ENCODE results near the gene ZNF831. TPM values are rescaled to one million over a fixed set of nuclear protein-coding genes. Genes with fewer than 3 reads are reported as not detected.

The ZNF831 gene
- total RNA-seq, 1 experiment from 2014 or later, result not detected

DNA sequence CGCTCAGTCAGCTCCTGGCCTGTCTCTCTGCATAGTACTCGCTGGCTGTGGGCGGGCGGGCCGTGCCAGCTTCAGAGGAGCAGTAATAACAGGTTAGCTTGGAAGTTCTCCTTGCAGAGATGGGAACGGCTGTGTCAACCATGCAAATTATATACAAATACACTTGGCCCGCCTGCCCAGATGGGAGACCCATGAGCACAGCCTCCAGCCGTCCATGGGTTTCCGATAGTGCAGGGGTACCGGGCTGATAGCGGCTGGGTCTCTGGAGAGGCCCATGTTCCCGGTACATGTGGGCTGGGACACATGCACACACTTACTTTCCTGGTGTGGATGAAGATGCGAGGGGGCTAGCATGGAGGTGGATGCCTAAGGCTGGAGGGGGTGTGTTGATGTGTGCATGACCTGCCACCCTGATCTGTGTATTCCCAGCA is 12.8 kb upstream of the ZNF831 start:
- Histone ChIP-seq H3K27me3 (peaks cover 3% of the 10 kb centered on the region; the same call in 1 of the 2 replicates), H3K36me3 (no peaks in the 10 kb centered on the region), H3K4me3 (no peak overlapping the region), H3K9me3 (no peaks in the 10 kb centered on the region)
- no peak for DNase-seq

DNA sequence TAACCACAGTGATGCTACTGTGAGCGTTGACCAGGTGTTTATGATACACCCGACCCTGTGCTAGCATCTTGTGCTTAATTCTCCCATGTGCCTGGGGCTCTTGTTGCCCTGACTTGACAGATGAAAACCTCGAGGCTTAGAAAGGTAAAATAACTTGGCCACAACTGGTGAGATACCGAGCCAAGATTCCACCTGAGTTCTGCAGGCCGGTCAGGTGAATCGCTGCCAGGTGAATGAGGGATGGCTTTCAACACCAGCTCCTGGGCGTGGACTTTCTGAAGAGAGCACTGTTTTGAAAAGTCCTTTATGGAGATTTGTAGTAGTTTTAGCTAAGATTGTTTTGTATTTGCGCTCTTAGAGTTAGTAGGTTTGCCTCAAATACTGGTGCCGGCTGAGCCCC is 12.2 kb upstream of the ZNF831 start:
- DNase-seq, result no peak
- Histone ChIP-seq H3K4me3 (no peak overlapping the region), H3K27me3 (peaks cover 3% of the 10 kb centered on the region; the same call in 1 of the 2 replicates), H3K9me3 (no peaks in the 10 kb centered on the region), H3K36me3 (no peaks in the 10 kb centered on the region)

DNA sequence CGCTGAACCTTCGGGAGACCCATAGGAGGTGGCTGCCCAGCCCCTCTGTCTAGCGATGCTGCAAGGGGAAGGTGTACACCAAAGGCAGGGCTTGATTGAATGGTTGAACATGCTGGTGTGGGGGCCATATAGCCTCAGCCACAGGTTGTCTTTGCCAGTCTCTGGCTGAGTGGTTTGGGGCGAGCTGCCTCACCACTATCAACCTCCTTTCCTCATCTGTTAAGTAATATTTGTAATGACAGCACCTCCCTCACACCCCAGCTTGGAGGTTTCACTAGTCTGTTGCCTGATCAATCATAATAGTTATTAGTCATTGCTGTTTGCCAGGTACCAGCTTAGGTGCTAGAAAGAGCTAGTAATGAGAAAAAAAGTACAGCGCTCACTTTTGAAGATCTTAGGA is 11.8 kb upstream of the ZNF831 start:
- H3K36me3 ChIP-seq, result no peaks in the 10 kb centered on the region
- H3K9me3 ChIP-seq, result no peaks in the 10 kb centered on the region
- no peak for DNase-seq
- H3K4me3 ChIP-seq, result no peak overlapping the region
- peaks cover 3% of the 10 kb centered on the region; the same call in 1 of the 2 replicates for H3K27me3 ChIP-seq

DNA sequence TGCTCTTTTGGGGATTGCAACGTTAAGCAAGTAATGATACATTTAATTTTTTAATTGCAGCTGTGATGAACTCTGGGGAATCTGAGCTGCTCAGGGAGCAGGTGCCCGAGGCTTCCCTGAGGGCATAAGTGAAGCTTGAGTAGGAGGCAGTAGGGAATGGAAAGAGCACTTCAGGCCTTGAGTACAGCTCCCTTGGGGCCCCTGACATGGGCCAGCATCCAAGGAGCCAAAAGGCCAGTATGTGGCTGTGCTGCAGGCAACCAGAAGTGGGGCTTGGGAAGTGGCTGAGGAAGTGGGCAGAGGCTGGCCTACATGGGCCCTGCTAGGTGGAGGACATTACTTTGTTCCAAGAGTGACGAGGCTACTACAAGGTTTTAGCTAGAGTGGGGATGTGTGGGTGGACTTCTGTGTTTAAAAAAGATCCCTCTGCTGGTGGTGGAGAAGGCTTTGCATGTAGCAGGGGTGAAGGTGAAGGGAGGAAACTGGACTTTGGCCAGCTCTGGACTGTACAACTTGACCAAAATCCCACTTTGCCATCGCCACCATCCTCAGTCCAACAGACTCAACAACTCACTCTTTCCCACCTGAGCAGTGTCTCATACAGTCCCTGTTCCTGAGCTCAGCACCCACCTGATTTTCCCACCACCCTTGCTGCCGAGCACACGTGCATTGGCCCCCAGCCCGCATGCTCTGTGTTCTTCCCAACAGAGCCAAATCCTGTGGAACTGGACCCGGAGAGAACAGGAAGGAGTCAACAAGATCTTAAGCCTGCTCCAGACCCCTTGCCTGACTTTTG is 10.9 kb upstream of the ZNF831 start:
- Histone ChIP-seq H3K4me3 (no peak overlapping the region), H3K27me3 (peaks cover 3% of the 10 kb centered on the region; the same call in 1 of the 2 replicates), H3K36me3 (no peaks in the 10 kb centered on the region), H3K9me3 (no peaks in the 10 kb centered on the region)
- no peak for DNase-seq

DNA sequence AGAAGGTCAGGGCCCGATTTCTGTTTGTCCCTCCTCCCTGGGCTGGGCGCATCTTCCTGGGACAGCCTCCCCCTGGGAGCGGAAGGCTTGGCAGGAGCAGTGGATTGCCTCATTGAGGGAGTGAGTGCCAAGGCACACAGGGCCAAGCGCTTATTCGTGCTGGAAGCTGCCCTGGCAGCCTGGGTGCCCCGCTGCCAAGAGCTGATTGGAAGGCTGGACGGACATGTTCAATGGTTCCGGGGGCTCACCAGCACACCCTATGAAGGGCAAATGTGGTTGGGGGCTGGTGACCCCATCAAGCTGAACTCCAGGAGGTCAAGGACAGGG is 10.3 kb upstream of the ZNF831 start:
- H3K36me3 ChIP-seq, result no peaks in the 10 kb centered on the region
- H3K9me3 ChIP-seq, result no peaks in the 10 kb centered on the region

DNA sequence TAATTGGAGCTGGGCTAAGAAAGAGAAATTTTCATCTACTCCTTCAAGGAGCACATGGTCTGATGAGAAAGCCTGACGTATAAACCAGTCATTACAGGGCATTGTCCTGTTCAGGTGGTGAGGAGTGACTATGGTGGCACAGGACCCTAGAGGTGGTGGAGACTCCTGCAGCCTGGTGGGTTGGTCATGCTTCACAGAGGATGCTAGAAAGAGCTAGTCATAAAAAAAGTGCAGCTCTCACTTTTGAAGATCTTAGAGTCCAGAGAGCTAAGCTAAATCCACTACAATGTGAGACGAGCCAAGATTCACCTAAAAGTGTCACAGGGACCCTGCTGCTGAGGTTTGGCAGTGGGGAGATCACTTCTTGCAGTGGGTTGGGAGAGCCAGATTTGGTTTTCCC is 9.8 kb upstream of the ZNF831 start:
- Histone ChIP-seq H3K36me3 (no peaks in the 10 kb centered on the region), H3K27me3 (peaks cover 3% of the 10 kb centered on the region; the same call in 1 of the 2 replicates), H3K9me3 (no peaks in the 10 kb centered on the region), H3K4me3 (no peak overlapping the region)
- no peak for DNase-seq

More for the DNA sequence above, 10.3 kb upstream of the ZNF831 start:
- DNase-seq, result peak; percentile 82
- Histone ChIP-seq H3K27me3 (peaks cover 3% of the 10 kb centered on the region; the same call in 1 of the 2 replicates), H3K4me3 (no peak overlapping the region)

DNA sequence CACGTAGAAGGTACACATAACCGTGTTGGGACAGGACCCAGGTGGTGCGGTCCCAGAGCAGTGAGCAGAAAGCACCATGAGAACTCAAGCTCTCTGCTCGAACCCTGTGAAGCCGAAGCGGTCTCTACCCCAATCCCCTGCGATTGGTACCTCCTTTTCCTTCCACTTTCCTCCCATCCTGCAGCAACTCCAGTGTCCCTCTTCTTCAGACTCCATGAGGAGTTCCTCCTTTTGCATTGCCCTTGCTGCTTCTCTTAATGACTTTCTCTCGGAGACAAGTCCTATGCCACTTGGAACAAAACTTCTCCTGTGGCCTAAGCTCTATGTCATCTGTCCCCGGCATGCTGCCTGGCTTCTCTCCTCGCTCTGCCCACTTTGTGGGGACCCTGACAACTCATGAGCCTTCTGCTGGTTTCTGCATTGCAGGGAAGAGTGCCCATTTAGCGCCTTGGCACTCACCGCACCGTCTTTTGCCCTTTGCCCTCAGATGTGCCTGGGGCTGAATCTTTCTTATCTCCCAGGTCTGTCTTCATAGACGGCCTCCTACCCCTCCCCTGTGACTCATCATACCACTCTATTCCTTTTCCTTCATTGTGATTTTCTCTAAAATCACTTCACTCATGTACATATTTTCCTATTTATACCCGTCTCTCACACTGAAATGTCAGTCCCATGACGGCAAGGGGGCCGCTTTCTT is 9.2 kb upstream of the ZNF831 start:
- DNase-seq, result no peak
- Histone ChIP-seq H3K9me3 (no peaks in the 10 kb centered on the region), H3K36me3 (no peaks in the 10 kb centered on the region), H3K4me3 (no peak overlapping the region), H3K27me3 (peaks cover 3% of the 10 kb centered on the region; the same call in 1 of the 2 replicates)

DNA sequence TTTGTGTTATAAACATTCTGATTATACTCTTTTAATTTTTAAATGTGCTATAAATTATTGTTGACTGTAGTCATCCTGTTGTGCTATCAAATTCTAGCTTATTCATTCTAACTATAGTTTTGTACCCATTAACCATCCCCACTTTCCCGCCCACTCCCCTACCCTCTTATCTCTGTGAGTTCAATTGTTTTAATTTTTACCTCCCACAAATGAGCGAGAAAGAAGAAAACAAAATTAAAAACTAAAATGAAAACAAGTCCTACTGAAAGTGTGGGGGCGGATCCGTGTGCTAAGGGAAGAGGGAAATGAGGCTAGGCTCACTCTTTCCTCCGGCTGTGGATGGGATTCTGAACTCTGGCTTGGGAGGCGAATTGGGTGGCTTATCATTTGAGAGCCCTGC is 6.6 kb upstream of the ZNF831 start:
- Histone ChIP-seq H3K9me3 (no peaks in the 10 kb centered on the region), H3K27me3 (peaks cover 8% of the 10 kb centered on the region), H3K4me3 (no peak overlapping the region), H3K36me3 (no peaks in the 10 kb centered on the region)
- DNase-seq, result no peak

DNA sequence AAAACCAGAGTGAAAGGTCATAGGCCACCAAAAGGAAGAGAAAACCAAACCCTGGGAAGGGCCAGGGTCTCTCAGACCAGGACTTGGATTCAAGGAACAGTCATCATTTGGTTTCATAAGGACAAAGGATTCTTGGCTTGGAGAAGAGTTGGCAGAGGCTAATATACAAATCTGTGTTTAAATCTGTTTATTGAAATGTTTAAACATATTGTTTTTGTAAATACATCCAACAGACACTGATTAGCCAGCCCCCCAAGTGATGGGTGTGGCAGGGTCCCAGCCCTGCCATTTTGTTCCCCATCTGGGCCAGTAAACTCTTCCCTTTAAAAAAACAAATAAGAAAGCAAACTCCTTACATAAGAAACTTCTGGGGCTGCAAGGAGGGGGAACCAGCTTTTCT is 6.1 kb upstream of the ZNF831 start:
- no peak overlapping the region for H3K4me3 ChIP-seq
- H3K36me3 ChIP-seq, result no peaks in the 10 kb centered on the region
- DNase-seq, result no peak
- H3K27me3 ChIP-seq, result peaks cover 8% of the 10 kb centered on the region
- H3K9me3 ChIP-seq, result no peaks in the 10 kb centered on the region

DNA sequence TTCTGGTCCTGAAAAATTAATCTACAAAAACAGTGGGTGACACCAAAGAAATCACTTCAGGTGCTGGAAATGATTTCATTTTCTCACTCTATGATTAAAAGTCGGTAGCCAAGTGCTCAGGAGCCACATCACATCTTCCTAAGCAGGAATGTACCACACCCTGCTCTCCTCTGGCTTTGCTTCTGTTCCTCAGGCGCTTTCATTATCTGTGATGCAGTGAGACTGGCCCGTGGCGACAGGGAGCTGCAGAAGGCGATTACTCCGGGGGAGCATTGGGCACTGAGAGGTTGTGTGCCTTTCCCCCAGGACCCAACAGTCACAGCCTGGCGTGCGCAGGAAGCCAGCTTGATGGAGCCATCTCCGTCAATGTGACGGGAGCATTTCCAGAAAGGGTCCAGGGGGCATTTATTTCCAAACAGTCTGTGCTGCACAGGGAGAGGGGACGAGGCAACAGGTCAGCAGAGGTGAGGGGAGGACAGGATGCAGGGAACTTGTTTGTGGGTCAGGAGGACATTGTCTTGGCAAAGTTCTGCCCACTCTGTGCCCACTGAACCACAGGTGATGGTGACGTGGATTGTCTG is 5.6 kb upstream of the ZNF831 start:
- DNase-seq, result no peak
- Histone ChIP-seq H3K27me3 (peaks cover 8% of the 10 kb centered on the region), H3K36me3 (no peaks in the 10 kb centered on the region), H3K9me3 (no peaks in the 10 kb centered on the region), H3K4me3 (no peak overlapping the region)

DNA sequence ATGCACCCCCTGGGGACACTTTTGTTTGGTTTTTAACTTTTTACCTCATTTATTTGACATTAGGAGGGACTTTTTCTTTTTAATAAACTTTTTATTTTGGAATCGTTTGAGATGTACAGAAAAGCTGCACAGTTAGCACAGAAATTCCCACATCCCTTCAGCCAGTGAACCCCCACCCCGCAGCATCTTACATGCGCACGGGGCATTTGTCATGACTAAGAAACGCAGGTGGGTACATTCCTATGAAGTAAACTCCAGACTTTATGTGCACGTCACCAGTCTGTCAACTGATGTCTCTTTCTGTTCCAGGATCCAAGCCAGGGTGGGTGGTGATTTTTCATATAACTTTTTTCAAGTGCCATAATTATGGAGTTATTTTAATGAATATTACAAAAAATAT is 4.9 kb upstream of the ZNF831 start:
- Histone ChIP-seq H3K27me3 (peaks cover 8% of the 10 kb centered on the region), H3K36me3 (no peaks in the 10 kb centered on the region)

DNA sequence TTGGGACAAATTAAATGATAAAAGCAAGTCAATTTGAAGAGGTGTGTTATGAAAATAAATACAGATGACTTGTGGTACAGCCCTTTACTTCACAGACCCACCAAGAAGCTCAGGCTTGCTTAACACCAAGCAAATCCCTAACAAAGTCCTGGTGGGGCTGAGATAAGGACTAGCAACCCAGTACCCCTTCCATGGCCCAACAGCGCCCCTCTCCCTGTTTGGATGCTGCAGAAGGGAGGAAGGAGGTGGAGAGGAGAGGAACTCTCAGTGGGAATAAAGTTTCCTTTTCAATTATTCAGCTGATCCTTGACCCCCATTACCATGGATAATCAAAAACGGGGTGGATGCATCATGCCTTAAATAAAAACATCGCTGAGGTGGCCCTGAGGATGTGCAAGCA is 4.5 kb upstream of the ZNF831 start:
- Histone ChIP-seq H3K4me3 (no peak overlapping the region), H3K27me3 (peaks cover 4% of the 10 kb centered on the region), H3K36me3 (no peaks in the 10 kb centered on the region), H3K9me3 (no peaks in the 10 kb centered on the region)
- no peak for DNase-seq

More for the DNA sequence above, 4.9 kb upstream of the ZNF831 start:
- Histone ChIP-seq H3K9me3 (no peaks in the 10 kb centered on the region), H3K4me3 (no peak overlapping the region)
- no peak for DNase-seq

DNA sequence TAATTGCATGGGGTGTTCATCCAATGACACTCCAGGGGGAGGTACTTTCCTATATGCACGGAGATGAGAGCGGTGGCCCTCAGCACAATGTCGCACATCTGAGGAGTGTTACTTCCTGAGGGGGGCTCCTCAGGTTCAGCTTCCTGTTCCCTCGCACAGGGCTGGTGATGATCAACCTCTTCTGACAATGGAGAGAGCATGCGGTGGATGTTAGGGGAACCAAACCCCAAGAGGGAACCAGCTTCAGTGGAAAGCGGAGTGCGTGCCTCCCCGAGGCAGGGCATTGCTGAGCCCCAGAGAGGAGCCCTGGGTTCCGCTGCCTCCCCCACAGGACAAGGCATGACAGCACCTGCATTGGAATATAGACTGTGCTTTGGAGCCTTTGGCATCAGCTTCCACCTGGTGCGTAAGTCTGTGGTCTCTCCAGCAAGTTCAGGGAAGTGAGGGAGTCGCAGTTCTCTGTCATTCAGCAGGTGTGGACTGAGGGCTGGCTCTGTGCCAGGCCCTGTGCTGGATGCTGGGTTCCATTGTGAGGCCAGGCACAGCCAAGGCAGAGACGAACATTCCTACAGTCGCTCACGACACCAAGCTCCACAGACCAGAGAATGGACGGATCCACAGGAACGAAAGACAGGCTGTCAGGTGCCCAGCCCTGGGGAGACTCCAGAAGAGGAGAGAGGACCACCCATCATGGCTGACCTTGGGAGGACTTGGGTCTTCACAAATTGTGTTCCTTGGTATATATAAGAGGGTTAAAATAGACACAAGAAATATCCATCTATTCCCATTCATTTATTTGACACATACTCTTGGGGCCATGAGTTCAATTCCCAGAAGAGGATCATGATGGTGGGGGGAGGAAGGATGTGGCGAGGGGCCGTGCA is 3.9 kb upstream of the ZNF831 start:
- no peaks in the 10 kb centered on the region for H3K9me3 ChIP-seq
- peaks cover 4% of the 10 kb centered on the region; the same call in 1 of the 2 replicates for H3K27me3 ChIP-seq
- no peak for DNase-seq
- H3K36me3 ChIP-seq, result no peaks in the 10 kb centered on the region
- no peak overlapping the region for H3K4me3 ChIP-seq

DNA sequence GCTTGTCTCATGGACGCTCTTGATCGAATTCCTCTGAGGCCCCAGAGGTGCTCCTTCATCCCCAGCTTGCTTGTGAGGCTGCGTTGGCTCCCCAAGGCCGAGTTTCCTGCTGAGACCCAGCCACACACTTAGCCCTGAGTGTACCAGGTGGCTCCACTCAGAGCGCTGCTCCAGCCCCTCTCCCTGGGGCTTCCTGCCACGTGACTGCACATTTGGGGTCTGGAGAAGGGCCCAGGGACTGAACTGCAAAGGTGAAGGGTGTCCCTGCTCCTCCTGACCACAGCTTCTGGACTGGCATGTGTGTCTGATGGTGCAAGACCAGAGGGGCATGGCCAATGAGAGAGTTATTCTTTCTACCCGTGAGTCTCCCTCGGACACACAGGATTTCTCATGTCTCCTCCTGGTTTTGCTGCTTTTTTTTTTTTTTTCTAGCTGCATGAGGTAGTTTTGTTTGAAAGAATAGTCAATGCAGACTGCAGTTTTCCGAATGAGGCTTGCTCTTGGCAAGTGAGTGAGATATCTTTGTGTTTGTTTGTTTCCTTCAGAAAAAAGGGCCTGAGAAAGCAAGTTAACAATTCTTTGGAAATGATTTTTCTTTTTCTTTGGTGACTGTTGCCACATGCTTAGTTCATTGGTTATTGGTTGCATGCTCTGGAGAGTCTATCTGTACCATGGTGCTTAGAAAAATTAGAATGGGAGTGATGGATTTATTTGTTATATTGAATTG is 3.1 kb upstream of the ZNF831 start:
- H3K4me3 ChIP-seq, result no peak overlapping the region
- H3K36me3 ChIP-seq, result no peaks in the 10 kb centered on the region
- H3K27me3 ChIP-seq, result peaks cover 4% of the 10 kb centered on the region; the same call in 1 of the 2 replicates
- H3K9me3 ChIP-seq, result no peaks in the 10 kb centered on the region
- DNase-seq, result no peak

DNA sequence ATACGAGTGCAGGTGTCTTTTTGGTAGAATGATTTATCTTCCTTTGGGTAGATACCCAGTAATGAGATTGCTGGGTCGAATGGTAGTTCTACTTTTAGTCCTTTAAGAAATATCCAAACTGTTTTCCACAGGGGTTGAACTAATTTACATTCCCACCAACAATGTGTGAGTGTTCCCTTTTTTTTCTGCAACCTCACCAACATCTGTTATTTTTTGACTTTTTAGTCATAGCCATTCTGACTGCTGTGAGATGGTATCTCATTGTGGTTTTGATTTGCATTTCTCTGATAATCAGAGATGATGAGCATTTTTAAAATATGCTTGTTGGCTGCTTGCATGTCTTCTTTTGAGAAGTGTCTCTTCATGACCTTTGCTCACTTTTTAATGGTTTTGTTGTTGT is 1.9 kb upstream of the ZNF831 start:
- peaks cover 10% of the 10 kb centered on the region for H3K27me3 ChIP-seq
- no peaks in the 10 kb centered on the region for H3K9me3 ChIP-seq
- H3K4me3 ChIP-seq, result no peak overlapping the region
- no peak for DNase-seq
- no peaks in the 10 kb centered on the region for H3K36me3 ChIP-seq
